ENCODE results near the gene TOP2A. TPM values are rescaled to one million over a fixed set of nuclear protein-coding genes. Genes with fewer than 3 reads are reported as not detected.

TOP2A gene
- total RNA-seq, 2 experiments from 2014 or later, result 245 to 322 TPM

DNA sequence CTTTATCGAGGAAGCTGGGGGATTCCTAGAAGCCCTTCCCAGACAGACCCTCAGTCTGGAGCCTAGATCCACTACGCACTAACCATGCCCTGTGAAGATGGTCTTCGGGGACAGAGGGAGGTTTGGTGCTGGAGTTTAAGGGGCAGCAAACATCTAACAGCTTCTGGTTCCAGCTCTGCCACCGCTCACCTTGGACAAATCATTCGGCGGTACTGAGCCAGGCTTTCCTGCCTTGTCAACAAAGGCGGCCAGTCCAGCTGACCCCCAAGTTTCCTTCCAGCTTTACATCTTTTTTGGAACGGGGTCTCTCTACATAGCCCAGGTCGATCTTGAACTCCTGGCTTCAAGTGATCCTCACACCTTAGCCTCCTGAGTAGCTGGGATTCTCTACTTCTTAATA is 52.8 kb downstream of the TOP2A start:
- ATAC-seq (no peak), DNase-seq (no peak)
- H3K9me3 Mint-ChIP-seq (ENCODE audit: low read depth), result no peaks in the 10 kb centered on the region
- no peak overlapping the region for H3K27ac Mint-ChIP-seq
- peaks cover 10% of the 10 kb centered on the region for H3K27me3 Mint-ChIP-seq
- CTCF ChIA-PET, result interaction anchor here (0.7 to 2.6 kb wide), 8 partner anchors 8 to 195 kb away, joined by 3 to 16 read pairs (median 4); partner anchors contain the start of gene WIPF2
- H3K4me3 Mint-ChIP-seq, result no peak overlapping the region
- intact Hi-C loops (cut with DNase I, micrococcal nuclease), result loop anchor here in 1 of 2 experiments (5.0 kb wide), 2 partner anchors 257 to 452 kb away; no protein-coding TSS in a partner anchor
- H3K36me3 Mint-ChIP-seq (ENCODE audit: low read depth), result no peaks in the 10 kb centered on the region
- peaks cover 13% of the 10 kb centered on the region for H3K4me1 Mint-ChIP-seq
- POLR2A ChIA-PET, result interaction anchor here (0.6 to 1.9 kb wide), 2 partner anchors 8 to 195 kb away, joined by 4 to 6 read pairs; no protein-coding TSS in a partner anchor

DNA sequence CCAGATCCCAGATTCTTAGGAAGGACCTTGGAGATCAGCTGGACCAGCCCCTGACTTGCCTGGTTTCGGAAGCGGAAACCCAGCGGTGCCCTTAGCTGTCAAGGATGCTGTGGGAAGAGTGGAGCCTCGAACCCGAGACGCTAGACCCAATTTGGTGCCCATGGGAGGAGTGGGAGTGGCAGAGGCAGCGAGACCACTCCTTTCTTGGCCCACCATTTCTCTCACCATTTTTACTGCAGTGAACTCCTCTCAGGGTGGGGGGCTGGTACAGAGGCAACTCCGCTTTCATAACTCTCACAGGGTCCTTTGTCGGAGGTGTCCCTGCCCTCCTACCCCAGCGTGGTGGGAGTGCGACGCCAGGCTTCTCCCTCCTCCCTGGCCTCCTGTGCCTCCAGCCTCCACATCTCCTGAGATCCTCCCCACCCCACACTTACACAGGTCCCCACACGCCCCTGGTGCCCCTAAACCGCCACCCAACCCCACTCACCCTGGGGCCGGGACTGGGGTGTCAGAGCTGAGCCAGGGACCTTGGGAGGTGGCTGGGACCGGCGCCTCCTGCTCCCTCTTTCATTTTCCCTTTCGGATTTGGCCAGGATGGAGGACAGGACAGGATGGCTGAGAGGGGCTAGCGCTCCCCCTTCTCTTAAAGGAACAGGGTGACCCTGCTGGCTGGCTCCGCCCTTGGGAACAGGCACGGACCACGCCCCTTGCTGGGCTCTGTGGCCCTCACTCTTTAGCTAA is 53.4 kb downstream of the TOP2A start, which contains the start of gene GJD3:
Gene GJD3, minus strand, starts transcription at position 617 of the 741 bp plus-strand sequence. CDS start 922 bp downstream, outside the sequence.
- no peaks in the 10 kb centered on the region for H3K9me3 Mint-ChIP-seq (ENCODE audit: low read depth)
- intact Hi-C loops (cut with DNase I, micrococcal nuclease), result loop anchor here in 1 of 2 experiments (5.0 kb wide), 2 partner anchors 258 to 453 kb away; no protein-coding TSS in a partner anchor

DNA sequence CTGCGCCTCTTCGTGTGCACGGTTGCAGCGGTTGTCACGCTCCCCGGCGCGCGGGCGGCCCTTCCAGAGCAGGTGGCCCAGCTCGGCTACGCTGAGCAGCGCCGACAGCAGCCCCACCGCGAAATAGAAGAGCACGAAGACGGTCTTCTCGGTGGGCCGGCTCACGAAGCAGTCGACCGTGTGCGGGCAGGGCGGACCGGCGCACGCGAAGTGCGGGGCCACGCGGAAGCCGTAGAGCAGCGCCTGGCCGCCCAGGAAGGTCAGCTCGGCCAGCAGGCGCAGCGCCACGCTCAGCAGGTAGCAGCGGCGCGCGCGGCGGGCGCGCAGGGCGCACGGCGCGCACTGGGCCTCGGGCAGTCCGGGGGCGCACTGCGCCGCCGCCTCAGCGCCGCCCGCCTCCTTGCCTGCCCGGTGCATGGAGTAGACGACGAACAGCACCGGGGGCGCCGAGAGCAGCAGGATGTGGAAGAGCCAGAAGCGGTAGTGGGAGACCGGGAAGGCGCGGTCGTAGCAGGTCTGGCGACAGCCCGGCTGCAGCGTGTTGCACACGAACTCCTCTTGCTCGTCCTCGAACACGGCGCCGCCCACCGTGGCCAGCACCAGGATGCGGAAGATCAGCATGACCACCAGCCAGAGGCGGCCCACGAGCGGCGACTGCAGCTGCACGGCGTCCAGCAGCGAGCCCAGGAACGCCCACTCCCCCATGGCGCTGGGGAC is 54.4 kb downstream of the TOP2A start:
- intact Hi-C loops (cut with DNase I, micrococcal nuclease), result loop anchor here (2.0 to 5.0 kb wide), 3 partner anchors 118 to 454 kb away; no protein-coding TSS in a partner anchor
- POLR2A ChIA-PET, result interaction anchor here (0.7 to 1.8 kb wide), 5 partner anchors 54 to 186 kb away, joined by 3 to 6 read pairs (median 3); partner anchors contain the start of gene TOP2A

More for the DNA sequence above, 53.4 kb downstream of the TOP2A start, which contains the start of gene GJD3:
- ChIA-PET POLR2A (interaction anchor here (1.9 kb wide), 1 partner anchor 9 kb away, joined by 6 read pairs; no protein-coding TSS in a partner anchor), CTCF (interaction anchor here (0.9 to 3.3 kb wide), 5 partner anchors 9 to 196 kb away, joined by 4 to 16 read pairs (median 8); partner anchors contain the start of gene TOP2A)
- peaks cover 10% of the 10 kb centered on the region for H3K27me3 Mint-ChIP-seq
- H3K4me3 Mint-ChIP-seq, result peak within 1 kb of the TSS; percentile 67
- H3K36me3 Mint-ChIP-seq (ENCODE audit: low read depth), result no peaks in the 10 kb centered on the region
- ATAC-seq (no peak), DNase-seq (no peak)
- peaks cover 13% of the 10 kb centered on the region for H3K4me1 Mint-ChIP-seq
- no peak within 1 kb of the TSS for H3K27ac Mint-ChIP-seq

DNA sequence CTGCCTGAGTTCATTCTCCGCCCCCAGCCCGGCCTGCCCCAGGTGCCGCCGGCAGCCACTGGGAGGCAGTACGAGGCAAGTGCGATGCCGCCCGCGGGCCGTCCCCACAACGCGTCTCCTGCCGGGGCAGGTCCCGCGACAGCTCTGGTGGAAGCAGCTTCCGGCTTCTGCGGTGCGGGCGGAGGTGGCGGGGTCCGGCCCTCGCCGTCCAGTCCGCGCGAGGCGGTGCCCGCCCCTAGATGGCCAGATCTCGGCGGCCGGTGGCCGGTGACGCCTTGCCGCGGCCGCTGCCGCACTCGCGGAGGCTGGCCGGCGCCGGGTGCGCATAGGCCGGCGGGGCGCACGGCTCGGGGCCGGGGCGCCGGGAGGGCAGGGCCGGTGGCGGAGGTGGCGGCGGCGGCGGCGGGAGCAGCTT is 55.0 kb downstream of the TOP2A start:
- DNase-seq, result peak; percentile 95
- POLR2A ChIA-PET, result interaction anchor here (0.7 to 1.8 kb wide), 7 partner anchors 55 to 186 kb away, joined by 3 to 8 read pairs (median 3); partner anchors contain the start of gene TOP2A
- Mint-ChIP-seq H3K27ac (no peak overlapping the region), H3K36me3 (ENCODE audit: low read depth) (no peaks in the 10 kb centered on the region), H3K27me3 (peaks cover 10% of the 10 kb centered on the region), H3K4me1 (peaks cover 20% of the 10 kb centered on the region), H3K4me3 (peak overlapping the region; percentile 67), H3K9me3 (ENCODE audit: low read depth) (no peaks in the 10 kb centered on the region)
- CTCF ChIA-PET, result interaction anchor here (0.6 to 10.3 kb wide), 25 partner anchors 9 to 272 kb away, joined by 3 to 150 read pairs (median 4); partner anchors contain the start of gene TOP2A
- intact Hi-C loops (cut with DNase I, micrococcal nuclease), result loop anchor here (1.0 to 5.0 kb wide), 7 partner anchors 53 to 455 kb away; partner anchors contain the start of gene IGFBP4 (in 1 of the 2)
- ATAC-seq, result peak; percentile 91

More for the DNA sequence above, 54.4 kb downstream of the TOP2A start:
- Mint-ChIP-seq H3K4me1 (peaks cover 18% of the 10 kb centered on the region), H3K27me3 (peaks cover 10% of the 10 kb centered on the region), H3K4me3 (peak overlapping the region; percentile 67), H3K9me3 (ENCODE audit: low read depth) (no peaks in the 10 kb centered on the region), H3K36me3 (ENCODE audit: low read depth) (no peaks in the 10 kb centered on the region), H3K27ac (no peak overlapping the region)
- ATAC-seq, result peak; percentile 42
- CTCF ChIA-PET, result interaction anchor here (0.6 to 10.3 kb wide), 21 partner anchors 8 to 271 kb away, joined by 3 to 150 read pairs (median 4); partner anchors contain the start of gene TOP2A
- peak; percentile 62 for DNase-seq

DNA sequence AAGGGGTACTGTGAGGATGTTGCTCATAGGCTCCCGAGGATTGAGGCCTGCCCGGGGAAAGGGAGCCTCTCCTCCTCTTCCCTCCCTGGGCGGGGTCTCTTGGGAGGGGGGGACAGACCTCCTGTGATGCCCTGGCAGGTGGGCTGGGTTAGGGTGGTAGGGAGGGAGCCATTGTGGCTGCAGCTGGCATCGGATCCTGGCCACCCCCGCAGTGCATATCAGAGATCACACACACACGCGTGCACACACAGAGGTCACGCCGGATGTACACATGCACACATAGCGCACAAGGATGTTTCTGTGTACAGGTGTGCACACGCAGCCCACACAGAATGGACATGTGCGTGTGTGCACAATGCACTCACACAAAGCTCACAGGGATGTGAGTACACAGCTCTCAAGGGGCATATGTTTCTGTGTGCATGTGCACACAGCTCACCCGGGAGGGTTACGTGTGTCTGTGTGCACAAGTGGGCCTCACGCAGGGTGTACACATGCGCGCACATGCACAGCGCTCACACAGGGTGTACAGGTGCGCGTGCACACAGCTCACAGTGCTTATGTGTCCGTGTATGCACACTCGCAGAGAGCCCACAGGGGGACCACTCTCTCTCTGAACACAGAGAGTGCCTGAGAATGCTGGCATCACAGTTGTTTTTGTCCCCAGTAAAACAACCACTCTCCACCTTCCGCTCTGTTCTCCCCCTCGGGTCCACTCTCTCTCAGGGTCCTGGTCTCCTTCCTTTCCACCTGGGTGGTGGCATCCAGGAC is 55.6 kb downstream of the TOP2A start:
- no peaks in the 10 kb centered on the region for H3K9me3 Mint-ChIP-seq (ENCODE audit: low read depth)
- ATAC-seq (peak; percentile 26), DNase-seq (no peak)
- H3K27me3 Mint-ChIP-seq, result peaks cover 10% of the 10 kb centered on the region
- ChIA-PET CTCF (interaction anchor here (0.6 to 10.3 kb wide), 23 partner anchors 10 to 199 kb away, joined by 3 to 150 read pairs (median 4); partner anchors contain the start of genes IGFBP4 and TOP2A), POLR2A (interaction anchor here (0.7 to 1.8 kb wide), 6 partner anchors 55 to 187 kb away, joined by 3 to 8 read pairs (median 4); partner anchors contain the start of gene TOP2A)
- H3K4me3 Mint-ChIP-seq, result peak overlapping the region; percentile 56
- H3K36me3 Mint-ChIP-seq (ENCODE audit: low read depth), result no peaks in the 10 kb centered on the region
- peaks cover 20% of the 10 kb centered on the region for H3K4me1 Mint-ChIP-seq
- intact Hi-C loops (cut with DNase I, micrococcal nuclease), result loop anchor here (1.0 to 5.0 kb wide), 7 partner anchors 53 to 455 kb away; partner anchors contain the start of gene IGFBP4 (in 1 of the 2)
- no peak overlapping the region for H3K27ac Mint-ChIP-seq

DNA sequence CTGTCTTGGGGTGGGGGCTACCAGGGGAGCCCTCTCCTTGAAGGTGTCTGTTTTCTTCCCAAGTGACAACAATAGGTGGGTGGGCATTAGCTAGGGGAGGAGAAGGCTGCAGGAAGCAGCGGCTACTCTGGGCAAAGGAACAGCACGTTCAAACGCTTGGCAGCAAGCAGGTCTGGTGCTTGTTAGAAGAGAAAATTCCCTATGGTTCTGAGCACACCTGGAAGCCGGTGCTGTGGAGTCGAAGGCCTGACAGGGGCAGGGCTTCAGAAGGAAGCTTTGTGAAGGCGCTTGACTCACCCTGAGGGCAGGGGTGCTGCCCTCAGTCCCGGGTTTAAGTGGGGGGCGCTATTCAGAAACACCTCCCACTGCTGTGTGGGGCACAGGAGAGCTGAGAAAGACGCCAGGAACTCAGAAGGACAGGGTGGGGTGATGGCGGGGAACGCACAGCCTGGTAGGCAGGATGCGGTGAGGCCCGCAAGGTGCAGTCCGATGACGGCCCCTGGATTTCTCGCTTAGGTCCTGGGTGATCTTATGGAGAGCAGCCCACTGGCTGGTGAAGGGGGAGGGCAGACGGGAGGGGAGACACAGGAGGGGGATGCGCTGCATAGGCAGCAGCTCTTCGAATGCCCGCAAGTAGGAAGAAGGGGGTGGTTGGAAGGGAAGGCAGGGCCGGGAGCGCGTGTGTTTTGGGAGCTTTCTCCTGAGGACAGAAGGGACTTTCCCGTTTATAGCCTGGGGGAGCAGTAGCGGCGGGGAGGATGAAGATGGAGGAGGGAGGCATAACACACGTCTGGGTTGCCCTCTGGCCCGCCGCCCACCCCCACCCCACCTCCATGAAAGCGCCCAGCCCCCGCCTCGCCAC is 56.4 kb downstream of the TOP2A start:
- Mint-ChIP-seq H3K36me3 (ENCODE audit: low read depth) (no peaks in the 10 kb centered on the region), H3K27me3 (peaks cover 10% of the 10 kb centered on the region), H3K9me3 (ENCODE audit: low read depth) (no peaks in the 10 kb centered on the region), H3K4me3 (no peak overlapping the region), H3K4me1 (peaks cover 20% of the 10 kb centered on the region), H3K27ac (no peak overlapping the region)
- DNase-seq (no peak), ATAC-seq (no peak)
- intact Hi-C loops (cut with DNase I, micrococcal nuclease), result loop anchor here in 1 of 2 experiments (5.0 kb wide), 2 partner anchors 261 to 456 kb away; no protein-coding TSS in a partner anchor
- CTCF ChIA-PET, result interaction anchor here (0.6 to 10.3 kb wide), 14 partner anchors 9 to 200 kb away, joined by 3 to 150 read pairs (median 4); partner anchors contain the start of genes IGFBP4 and TOP2A
- POLR2A ChIA-PET, result interaction anchor here (1.8 kb wide), 1 partner anchor 56 kb away, joined by 6 read pairs; the partner anchor contains the start of gene TOP2A

DNA sequence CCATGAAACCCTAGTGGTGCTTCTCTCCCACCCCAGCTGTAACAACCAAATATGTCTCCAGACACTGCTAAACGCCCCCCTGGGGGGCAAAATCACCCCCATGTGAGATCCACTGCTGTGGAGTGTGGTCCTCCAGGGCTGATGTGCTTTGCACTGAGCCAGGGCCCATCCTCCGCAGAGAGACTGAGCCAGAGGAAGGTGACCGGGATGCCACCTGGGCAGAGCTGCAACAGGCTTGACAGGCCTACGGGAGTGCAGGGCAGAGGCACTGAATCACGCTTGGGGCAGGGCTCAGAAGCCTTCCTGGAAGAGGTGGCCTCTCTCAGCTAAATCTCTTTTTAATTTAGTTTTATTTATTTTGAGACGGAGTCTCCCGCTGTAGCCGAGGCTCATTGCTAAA is 57.6 kb downstream of the TOP2A start:
- H3K4me1 Mint-ChIP-seq, result peaks cover 20% of the 10 kb centered on the region
- DNase-seq (no peak), ATAC-seq (no peak)
- no peak overlapping the region for H3K27ac Mint-ChIP-seq
- H3K9me3 Mint-ChIP-seq (ENCODE audit: low read depth), result no peaks in the 10 kb centered on the region
- peaks cover 3% of the 10 kb centered on the region for H3K36me3 Mint-ChIP-seq (ENCODE audit: low read depth)
- no peak overlapping the region for H3K4me3 Mint-ChIP-seq
- intact Hi-C loops (cut with DNase I, micrococcal nuclease), result loop anchor here in 1 of 2 experiments (5.0 kb wide), 2 partner anchors 262 to 457 kb away; no protein-coding TSS in a partner anchor
- ChIA-PET CTCF (interaction anchor here (0.6 to 10.3 kb wide), 7 partner anchors 15 to 200 kb away, joined by 3 to 150 read pairs (median 4); partner anchors contain the start of gene TOP2A), POLR2A (interaction anchor here (0.6 to 0.8 kb wide), 2 partner anchors 13 to 52 kb away, joined by 3 read pairs; no protein-coding TSS in a partner anchor)
- peaks cover 10% of the 10 kb centered on the region for H3K27me3 Mint-ChIP-seq

DNA sequence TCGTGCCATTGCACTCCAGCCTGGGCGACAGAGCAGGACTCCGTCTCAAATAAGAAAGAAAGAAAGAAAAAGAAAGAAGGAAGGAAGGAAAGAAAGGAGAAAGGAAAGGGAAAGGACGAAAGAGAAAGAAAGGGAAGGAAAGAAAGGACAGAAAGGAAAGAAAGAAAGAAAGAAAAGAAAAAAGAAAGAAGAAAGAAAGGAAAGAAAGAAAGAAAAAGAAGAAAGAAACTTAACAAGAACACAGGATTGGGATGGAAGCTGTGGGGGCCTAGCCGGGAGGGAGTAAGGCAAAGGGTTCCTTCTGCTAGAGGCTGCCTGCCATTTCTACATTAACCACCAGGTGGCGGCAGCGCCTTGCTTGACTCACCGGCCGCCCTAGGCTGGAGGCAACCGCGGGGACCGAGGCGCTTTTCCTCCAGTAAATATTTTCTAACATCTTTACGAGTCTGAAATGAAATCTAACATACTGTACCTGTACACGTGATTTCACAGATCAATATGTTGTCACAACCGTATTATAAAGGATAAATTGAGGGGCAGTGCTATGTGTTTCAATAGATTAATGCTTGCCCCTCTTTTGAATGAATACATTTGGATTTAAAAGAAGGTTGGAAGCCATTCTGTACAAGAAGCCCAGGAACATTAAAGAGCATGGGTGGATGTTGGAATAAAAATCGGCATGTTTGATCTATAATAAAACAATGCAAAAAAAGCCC is 59.2 kb downstream of the TOP2A start:
- DNase-seq (peak; percentile 95), ATAC-seq (peak; percentile 68)
- CTCF ChIA-PET, result interaction anchor here (0.6 to 10.3 kb wide), 24 partner anchors 13 to 1381 kb away, joined by 3 to 150 read pairs (median 4); partner anchors contain the start of gene TOP2A
- H3K4me1 Mint-ChIP-seq, result peaks cover 20% of the 10 kb centered on the region
- H3K27ac Mint-ChIP-seq, result no peak overlapping the region
- H3K36me3 Mint-ChIP-seq (ENCODE audit: low read depth), result peaks cover 3% of the 10 kb centered on the region
- no peak overlapping the region for H3K4me3 Mint-ChIP-seq
- peaks cover 10% of the 10 kb centered on the region for H3K27me3 Mint-ChIP-seq
- POLR2A ChIA-PET, result no interaction called here
- intact Hi-C loops (cut with DNase I, micrococcal nuclease), result loop anchor here (1.0 to 5.0 kb wide), 5 partner anchors 44 to 202 kb away; partner anchors contain the start of gene WIPF2 (in 1 of the 2)
- no peaks in the 10 kb centered on the region for H3K9me3 Mint-ChIP-seq (ENCODE audit: low read depth)
